GM21423 (cell line): Measurements from ENCODE around the gene DNAH3.
"Not testable (repeated sequence)": the region's sequence is repeated elsewhere in the genome, so short reads cannot be mapped to it uniquely, and the experiment has no call there.

ENCODE experiments used
- ATAC-seq: cut with Tn5 transposase; IDR thresholded peaks from one replicate; pipeline ENCODE4 v1.9.1; 2021; ENCODE audit warnings: mild to moderate bottlenecking, moderate library complexity; ENCODE audit not compliant: unreplicated experiment

DNAH3 gene

DNA sequence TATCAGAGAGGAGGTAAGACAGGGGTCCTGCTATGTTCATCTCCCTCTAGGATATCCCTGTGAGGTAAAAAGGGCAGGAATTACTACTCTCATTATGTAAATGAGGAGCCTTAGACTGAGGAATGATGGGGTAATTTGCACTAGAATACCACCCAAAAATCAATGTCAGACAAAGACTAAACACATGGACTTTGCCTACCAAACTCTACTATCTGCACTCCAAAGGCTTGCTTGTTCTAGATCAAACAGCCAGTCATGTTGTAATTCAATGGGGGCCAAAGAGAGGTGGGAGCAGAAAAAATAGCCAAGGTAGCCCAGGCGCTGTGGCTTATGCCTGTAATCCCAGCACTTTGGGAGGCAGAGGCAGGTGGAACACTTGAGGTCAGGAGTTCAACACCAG is 129.3 kb downstream of the DNAH3 start:
- no peak for ATAC-seq

DNA sequence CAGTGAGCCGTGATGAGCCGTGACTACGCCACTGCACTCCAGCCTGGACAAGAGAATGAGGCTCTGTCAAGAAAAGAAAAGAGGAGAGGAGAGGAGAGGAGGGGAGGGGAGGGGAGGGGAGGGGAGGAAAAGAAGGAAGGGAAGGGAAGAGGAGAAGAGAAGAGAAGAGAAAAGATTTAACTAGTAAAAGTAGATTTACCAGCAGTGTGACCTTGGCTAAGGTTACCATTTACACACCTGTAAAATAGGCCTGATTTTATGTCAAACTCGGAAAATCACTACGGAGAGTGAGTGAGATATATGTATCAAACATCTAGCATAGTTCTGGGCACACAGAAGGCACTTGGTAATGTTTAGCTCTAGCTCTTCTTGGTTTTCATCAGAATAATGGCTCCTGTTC is 140.8 kb downstream of the DNAH3 start:
- no peak for ATAC-seq

- no peak for ATAC-seq
Measured at GRCh38 chr16:21005008-21005407, 145.6 kb downstream of the DNAH3 start.

- no peak for ATAC-seq
Measured at GRCh38 chr16:21001262-21001661, 149.4 kb downstream of the DNAH3 start.

DNA sequence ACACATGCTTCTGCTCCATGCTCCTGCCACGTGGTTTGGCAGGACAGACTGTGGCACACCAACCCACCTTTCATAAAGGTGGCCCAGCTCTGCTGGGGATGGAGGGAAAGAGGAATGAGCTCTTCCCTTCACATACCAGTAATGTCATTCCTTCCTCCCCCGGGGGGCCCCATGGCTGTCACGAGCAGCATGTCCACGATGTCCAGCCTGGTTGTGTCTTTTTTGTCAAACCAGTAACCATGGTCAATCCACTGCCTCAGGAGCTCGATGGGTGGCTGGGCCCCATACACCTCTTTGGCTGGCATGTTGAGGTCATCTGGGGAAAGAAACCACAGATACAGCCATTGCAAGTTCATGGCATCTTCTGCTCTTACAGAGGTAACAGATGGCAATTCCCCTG is 153.5 kb downstream of the DNAH3 start:
- no peak for ATAC-seq

DNA sequence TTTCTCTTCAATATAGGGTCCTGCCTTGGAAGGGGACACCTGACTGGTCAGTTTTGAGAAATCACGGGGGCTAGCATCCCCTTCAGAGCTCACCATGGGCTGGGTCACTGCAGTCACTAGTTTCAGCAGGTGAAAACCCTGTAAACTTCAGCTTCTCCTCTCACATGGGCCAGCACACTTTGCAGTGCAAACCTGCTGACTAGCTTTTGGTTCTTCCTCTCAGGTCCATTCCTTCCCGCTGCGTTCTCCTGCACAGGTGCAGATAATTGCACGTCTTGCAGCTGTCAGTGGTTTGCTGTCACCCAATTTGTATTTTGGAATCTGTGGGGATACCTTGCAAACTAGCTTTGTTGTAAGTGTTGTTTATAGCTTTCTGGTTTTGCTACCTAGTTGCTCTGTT is 154.9 kb downstream of the DNAH3 start:
- ATAC-seq: no peak

- not testable (repeated sequence) for ATAC-seq
Measured at GRCh38 chr16:20989496-20990070, 161.1 kb downstream of the DNAH3 start.

GRCh38 chr16:20987049-20987448 is 163.6 kb downstream of the DNAH3 start:
- no peak for ATAC-seq

DNA sequence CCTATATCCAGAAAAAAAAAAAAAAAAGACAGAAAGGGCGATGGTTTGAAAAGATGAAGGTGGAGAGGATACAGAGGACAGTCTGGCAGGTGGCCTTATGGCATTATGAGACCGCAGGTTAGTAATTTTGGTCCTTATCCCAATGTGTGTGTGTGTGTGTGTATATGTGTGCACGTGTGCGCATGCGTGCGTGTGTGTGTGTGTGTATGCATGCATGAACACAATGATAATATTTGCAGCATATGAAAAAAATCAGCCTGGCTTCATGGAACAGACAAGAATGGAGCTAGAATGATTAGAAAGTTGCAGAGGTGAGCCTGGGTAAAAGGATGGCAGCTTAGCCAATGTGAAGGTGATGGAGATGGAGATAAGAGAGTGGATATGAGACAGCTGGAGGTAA is 166.6 kb downstream of the DNAH3 start:
- no peak for ATAC-seq

- no peak for ATAC-seq
Measured at GRCh38 chr16:20976576-20976975, 174.1 kb downstream of the DNAH3 start.

DNA sequence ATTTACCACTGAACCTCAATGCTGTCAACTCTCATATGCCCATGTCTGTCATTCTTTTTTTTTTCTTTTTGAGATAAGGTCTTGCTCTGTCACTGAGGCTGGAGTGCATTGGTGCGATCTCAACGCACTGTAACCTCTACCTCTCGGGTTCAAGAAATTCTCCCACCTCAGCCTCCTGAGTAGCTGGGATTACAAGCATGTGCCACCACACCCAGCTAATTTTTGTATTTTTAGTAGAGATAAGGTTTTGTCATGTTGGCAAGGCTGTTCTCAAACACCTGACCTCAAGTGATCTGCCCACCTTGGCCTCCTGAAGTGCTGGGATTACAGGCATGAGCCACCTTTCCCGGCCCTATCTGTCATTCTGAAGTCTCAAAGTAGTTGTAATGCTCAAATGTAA is 177.4 kb downstream of the DNAH3 start:
- ATAC-seq: not testable (repeated sequence)

GRCh38 chr16:20971401-20971800 is 179.2 kb downstream of the DNAH3 start:
- no peak for ATAC-seq

- ATAC-seq: no peak
Measured at GRCh38 chr16:20969386-20969785, 181.3 kb downstream of the DNAH3 start.

- no peak for ATAC-seq
Measured at GRCh38 chr16:20968765-20969164, 181.9 kb downstream of the DNAH3 start.

DNA sequence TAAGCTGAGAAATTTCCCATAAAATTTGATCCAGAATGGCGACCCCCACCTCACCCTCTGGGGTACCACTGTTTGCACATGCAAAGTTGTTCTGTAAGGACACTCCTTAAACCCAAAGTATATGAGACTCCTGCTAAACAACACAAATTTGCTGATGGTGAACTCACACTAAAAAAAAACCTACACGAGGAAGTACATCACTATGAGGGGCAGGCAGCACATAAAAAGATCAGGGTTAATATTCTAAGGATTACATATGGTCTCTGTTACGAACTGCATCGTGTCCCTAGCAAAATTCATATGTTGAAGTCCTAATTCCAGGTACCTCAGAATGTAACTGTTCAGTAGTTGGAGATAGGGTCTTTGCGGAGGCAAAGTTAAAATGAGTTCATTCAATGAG is 189.7 kb downstream of the DNAH3 start:
- no peak for ATAC-seq

GRCh38 chr16:20957153-20957552 is 193.5 kb downstream of the DNAH3 start:
- ATAC-seq: no peak

GRCh38 chr16:20956319-20956718 is 194.3 kb downstream of the DNAH3 start:
- ATAC-seq: no peak

- ATAC-seq: no peak
Measured at GRCh38 chr16:20954574-20954973, 196.1 kb downstream of the DNAH3 start.

GRCh38 chr16:20952139-20952920 is 198.3 kb downstream of the DNAH3 start:
- no peak for ATAC-seq

GRCh38 chr16:20950294-20950693 is 200.4 kb downstream of the DNAH3 start:
- no peak for ATAC-seq

GRCh38 chr16:20949660-20950059 is 201.0 kb downstream of the DNAH3 start:
- no peak for ATAC-seq

- ATAC-seq: no peak
Measured at GRCh38 chr16:20948444-20948843, 202.2 kb downstream of the DNAH3 start.
